Lower leg skin (tissue), 3 donors: ENCODE results near the gene PEA15.

ENCODE experiments used
- CTCF ChIP-seq, 3 donors: fragments of 450-650 bp; IDR thresholded peaks; one replicate each; pipeline ENCODE4 v1.5.1; 2016; ENCODE audit warnings: antibody characterized with exemption in 3 of 3, mild to moderate bottlenecking in 3 of 3, moderate library complexity in 2 of 3
- POLR2A ChIP-seq, 2 donors: fragments of 450-650 bp; IDR thresholded peaks; one replicate each; pipeline ENCODE4 v1.6.1; 2016 to 2017; ENCODE audit warnings: antibody characterized with exemption in 2 of 2, mild to moderate bottlenecking in 1 of 2, moderate library complexity in 1 of 2

GRCh38 chr1:160207118-160207650, 2.0 kb downstream of the PEA15 start:
- no peak for TF ChIP-seq POLR2A (IDR thresholded peaks at IDR 0.05)
- TF ChIP-seq CTCF (IDR thresholded peaks at IDR 0.05): no peak
